Epithelial cell of esophagus (primary cell): ENCODE data around the gene AUTS2.

Experiments
- DNase-seq: peaks from one replicate; pipeline ENCODE4 v3.0.0; 2010; ENCODE audit warnings: low read depth
- H3K4me3 ChIP-seq: 2 replicates; pipeline ENCODE4 v1.5.1; 2011; ENCODE audit warnings: mild to moderate bottlenecking, low read length, control low read depth
- TF ChIP-seq, protein P1 (sequence below): IDR thresholded peaks from 2 replicates; pipeline ENCODE4 v1.5.1; 2011; ENCODE audit warnings: low read depth, mild to moderate bottlenecking, low read length, control low read depth, inconsistent platforms; ENCODE audit not compliant: insufficient read depth; ENCODE audit errors: missing control alignments

AUTS2 gene

DNA sequence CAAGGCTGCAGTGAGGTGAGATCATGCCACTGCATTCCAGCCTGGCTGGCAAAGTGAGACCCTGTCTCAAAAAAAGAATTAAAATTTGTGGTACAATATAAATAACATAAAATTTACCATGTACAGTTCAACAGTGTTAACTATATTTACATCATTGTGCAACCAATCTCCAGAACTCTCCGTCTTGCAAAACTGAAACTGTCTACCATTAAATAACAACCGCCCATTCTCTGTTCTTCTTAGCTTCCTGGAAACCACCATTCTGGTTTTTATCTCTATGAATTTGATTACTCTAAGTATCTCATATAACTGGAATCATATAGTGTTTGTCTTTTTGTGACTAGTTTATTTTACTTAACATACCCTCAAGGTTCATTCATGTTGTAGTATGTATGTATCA lies 167.6 kb downstream of the AUTS2 start:
- DNase-seq: no peak
- no peak overlapping the region for H3K4me3 ChIP-seq
- TF ChIP-seq, protein P1, sequence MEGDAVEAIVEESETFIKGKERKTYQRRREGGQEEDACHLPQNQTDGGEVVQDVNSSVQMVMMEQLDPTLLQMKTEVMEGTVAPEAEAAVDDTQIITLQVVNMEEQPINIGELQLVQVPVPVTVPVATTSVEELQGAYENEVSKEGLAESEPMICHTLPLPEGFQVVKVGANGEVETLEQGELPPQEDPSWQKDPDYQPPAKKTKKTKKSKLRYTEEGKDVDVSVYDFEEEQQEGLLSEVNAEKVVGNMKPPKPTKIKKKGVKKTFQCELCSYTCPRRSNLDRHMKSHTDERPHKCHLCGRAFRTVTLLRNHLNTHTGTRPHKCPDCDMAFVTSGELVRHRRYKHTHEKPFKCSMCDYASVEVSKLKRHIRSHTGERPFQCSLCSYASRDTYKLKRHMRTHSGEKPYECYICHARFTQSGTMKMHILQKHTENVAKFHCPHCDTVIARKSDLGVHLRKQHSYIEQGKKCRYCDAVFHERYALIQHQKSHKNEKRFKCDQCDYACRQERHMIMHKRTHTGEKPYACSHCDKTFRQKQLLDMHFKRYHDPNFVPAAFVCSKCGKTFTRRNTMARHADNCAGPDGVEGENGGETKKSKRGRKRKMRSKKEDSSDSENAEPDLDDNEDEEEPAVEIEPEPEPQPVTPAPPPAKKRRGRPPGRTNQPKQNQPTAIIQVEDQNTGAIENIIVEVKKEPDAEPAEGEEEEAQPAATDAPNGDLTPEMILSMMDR: no peak

GRCh38 chr7:69768986-69769595 lies 170.8 kb downstream of the AUTS2 start:
- no peak for DNase-seq
- TF ChIP-seq, protein P1: no peak
- no peak overlapping the region for H3K4me3 ChIP-seq

DNA sequence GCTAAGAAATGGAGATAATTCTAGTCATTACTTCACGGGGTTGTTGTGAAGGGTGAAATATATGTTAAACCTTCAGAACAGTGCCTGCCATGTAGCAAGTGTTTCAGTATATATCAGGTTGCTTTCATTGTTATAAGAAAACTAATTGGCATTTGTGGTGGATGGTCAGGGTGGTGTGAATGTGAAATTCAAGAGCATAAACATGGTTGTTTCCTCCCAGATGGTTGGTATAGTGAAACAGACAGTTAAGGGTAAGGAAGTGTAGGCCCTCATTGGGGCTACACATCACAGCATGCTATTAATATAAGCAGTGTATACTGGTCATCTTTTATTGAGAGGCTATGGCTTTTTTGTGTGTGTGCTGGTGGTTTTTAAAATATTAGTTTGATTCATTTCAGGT lies 171.6 kb downstream of the AUTS2 start:
- no peak overlapping the region for H3K4me3 ChIP-seq
- DNase-seq: no peak
- TF ChIP-seq, protein P1: no peak

DNA sequence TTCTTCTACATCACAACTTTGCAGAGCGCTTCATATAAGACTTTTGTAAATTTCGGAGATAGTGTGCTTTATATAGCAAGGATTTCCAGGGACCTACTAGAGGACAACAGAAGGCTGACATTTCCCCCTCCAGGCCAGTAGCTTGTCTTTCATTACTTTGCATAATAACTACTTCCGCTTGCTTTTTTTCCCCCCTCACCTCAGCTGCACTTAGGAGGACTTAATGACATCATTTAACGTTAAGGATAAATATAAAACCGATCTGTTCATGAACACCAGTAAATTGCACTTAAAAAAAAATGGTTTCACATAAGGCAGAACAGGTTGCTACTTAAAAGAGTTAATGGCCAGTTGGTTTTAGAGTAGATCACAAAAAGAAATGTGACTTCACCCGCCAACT lies 172.3 kb downstream of the AUTS2 start:
- TF ChIP-seq, protein P1: no peak
- no peak for DNase-seq
- no peak overlapping the region for H3K4me3 ChIP-seq

GRCh38 chr7:69772718-69773436 lies 174.6 kb downstream of the AUTS2 start:
- DNase-seq: no peak
- H3K4me3 ChIP-seq: no peak overlapping the region
- TF ChIP-seq, protein P1: no peak

GRCh38 chr7:69773535-69774225 lies 175.4 kb downstream of the AUTS2 start:
- DNase-seq: no peak
- TF ChIP-seq, protein P1: no peak
- no peak overlapping the region for H3K4me3 ChIP-seq
